GM18508 (cell line): ENCODE measurements around the gene MEGF8.
A peak's percentile ranks its signal among the peaks of the same experiment; 100 is the strongest.

Experiments used
- ATAC-seq: cut with Tn5 transposase; IDR thresholded peaks from one replicate; pipeline ENCODE4 v1.9.1; 2021; ENCODE audit warnings: moderate number of reproducible peaks; ENCODE audit not compliant: insufficient read depth, unreplicated experiment

Gene MEGF8

GRCh38 chr19:42406111-42406510, 80.7 kb downstream of the MEGF8 start:
- ATAC-seq: no peak

- no peak for ATAC-seq
Observed at GRCh38 chr19:42407085-42407815, 81.8 kb downstream of the MEGF8 start.

- ATAC-seq: no peak
Observed at GRCh38 chr19:42407816-42408175, 82.4 kb downstream of the MEGF8 start.

- no peak for ATAC-seq
Observed at GRCh38 chr19:42409477-42409876, 84.0 kb downstream of the MEGF8 start.

GRCh38 chr19:42410371-42410770, 84.9 kb downstream of the MEGF8 start:
- no peak for ATAC-seq

GRCh38 chr19:42411581-42412178, 86.2 kb downstream of the MEGF8 start:
- ATAC-seq: no peak

- no peak for ATAC-seq
Observed at GRCh38 chr19:42412227-42412626, 86.8 kb downstream of the MEGF8 start.

GRCh38 chr19:42412661-42413076, 87.2 kb downstream of the MEGF8 start:
- ATAC-seq: no peak

- ATAC-seq: no peak
Observed at GRCh38 chr19:42419309-42419708, 93.9 kb downstream of the MEGF8 start.

- no peak for ATAC-seq
Observed at GRCh38 chr19:42420055-42420544, 94.7 kb downstream of the MEGF8 start.

GRCh38 chr19:42421101-42421500, 95.7 kb downstream of the MEGF8 start:
- ATAC-seq: no peak

GRCh38 chr19:42421591-42422031, 96.2 kb downstream of the MEGF8 start:
- ATAC-seq: no peak

GRCh38 chr19:42422092-42422900, 96.9 kb downstream of the MEGF8 start:
- ATAC-seq: no peak

GRCh38 chr19:42422901-42423461, 97.5 kb downstream of the MEGF8 start:
- peak; percentile 19 for ATAC-seq

- peak; percentile 75 for ATAC-seq
Observed at GRCh38 chr19:42423462-42424344, 98.3 kb downstream of the MEGF8 start.

- no peak for ATAC-seq
Observed at GRCh38 chr19:42424345-42424707, 98.9 kb downstream of the MEGF8 start.

- ATAC-seq: no peak
Observed at GRCh38 chr19:42424712-42425131, 99.3 kb downstream of the MEGF8 start.

GRCh38 chr19:42426643-42427042, 101.2 kb downstream of the MEGF8 start:
- no peak for ATAC-seq

GRCh38 chr19:42427313-42427712, 101.9 kb downstream of the MEGF8 start, which contains the start of gene LIPE:
LIPE (minus strand) TSS chr19:42427388; CDS start chr19:42427149, 239 bp downstream.
- ATAC-seq: no peak
